Retinal pigment epithelial cell (primary cell): ENCODE data around the gene SPATA2.
"Not testable (repeated sequence)": the region's sequence is repeated elsewhere in the genome, so short reads cannot be mapped to it uniquely, and the experiment has no call there.

Experiments
- DNase-seq: peaks from one replicate; pipeline ENCODE4 v3.0.0-alpha.2; 2010; ENCODE audit warnings: low read depth
- H3K4me3 ChIP-seq: 2 replicates; pipeline ENCODE4 v1.5.1; 2011; ENCODE audit warnings: mild to moderate bottlenecking, low read length, control low read depth, moderate library complexity
- CTCF ChIP-seq: conservative IDR thresholded peaks from 2 replicates; pipeline ENCODE4 v1.5.1; 2011; ENCODE audit warnings: low read depth, low read length, control low read depth, inconsistent platforms

Gene SPATA2

GRCh38 chr20:49915380-49916145 lies at the start of gene SPATA2:
SPATA2 (minus strand) TSS chr20:49915529; CDS start chr20:49908490, 7,039 bp downstream.
- peak within 1 kb of the TSS; percentile 78 for H3K4me3 ChIP-seq
- TF ChIP-seq CTCF = no peak
- DNase-seq = peak; percentile 79

GRCh38 chr20:49961413-49961812 lies 46.1 kb upstream of the SPATA2 start:
- no peak for DNase-seq

GRCh38 chr20:49957089-49957938 lies 42.0 kb upstream of the SPATA2 start:
- not testable (repeated sequence) for H3K4me3 ChIP-seq, DNase-seq

More at GRCh38 chr20:49961413-49961812, 46.1 kb upstream of the SPATA2 start:
- H3K4me3 ChIP-seq = no peak overlapping the region
- no peak for TF ChIP-seq CTCF

- TF ChIP-seq CTCF = no peak
- no peak for DNase-seq
- no peak overlapping the region for H3K4me3 ChIP-seq
Measured at GRCh38 chr20:49956689-49957088, 41.4 kb upstream of the SPATA2 start.

- DNase-seq, H3K4me3 ChIP-seq: not testable (repeated sequence)
Measured at GRCh38 chr20:49955830-49956396, 40.6 kb upstream of the SPATA2 start.

- no peak for DNase-seq
- no peak for TF ChIP-seq CTCF
- no peak overlapping the region for H3K4me3 ChIP-seq
Measured at GRCh38 chr20:49955167-49955566, 39.8 kb upstream of the SPATA2 start.

GRCh38 chr20:49951151-49951550 lies 35.8 kb upstream of the SPATA2 start:
- no peak for TF ChIP-seq CTCF
- H3K4me3 ChIP-seq = no peak overlapping the region
- DNase-seq = no peak
